Measurements from ENCODE around the gene NPPA.
"Not testable (repeated sequence)": the region's sequence is repeated elsewhere in the genome, so short reads cannot be mapped to it uniquely, and the experiment has no call there.

Gene NPPA
- total RNA-seq = 0 reads per million in 4 donors

GRCh38 chr1:11847667-11848372, at the start of gene NPPA:
NPPA (minus strand) TSS chr1:11847783; CDS start chr1:11847684, 99 bp downstream.
- DNase-seq = no peak

DNA sequence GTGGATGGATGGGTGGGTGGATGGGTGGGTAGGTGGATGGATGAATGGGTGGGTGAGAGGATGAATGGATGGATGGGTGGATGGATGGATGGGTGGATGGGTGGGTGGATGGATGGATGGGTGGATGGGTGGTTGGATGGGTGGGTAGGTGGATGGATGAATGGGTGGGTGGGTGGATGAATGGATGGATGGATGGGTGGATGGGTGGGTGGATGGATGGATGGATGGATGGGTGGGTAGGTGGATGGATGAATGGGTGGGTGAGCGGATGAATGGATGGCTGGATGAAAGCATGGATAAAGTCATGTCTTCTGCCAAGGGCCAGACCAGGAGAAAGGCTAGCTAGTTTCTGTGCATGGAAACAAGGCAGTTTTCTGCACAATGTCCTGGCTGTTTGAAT, 46.9 kb upstream of the NPPA start:
- DNase-seq = not testable (repeated sequence)

DNA sequence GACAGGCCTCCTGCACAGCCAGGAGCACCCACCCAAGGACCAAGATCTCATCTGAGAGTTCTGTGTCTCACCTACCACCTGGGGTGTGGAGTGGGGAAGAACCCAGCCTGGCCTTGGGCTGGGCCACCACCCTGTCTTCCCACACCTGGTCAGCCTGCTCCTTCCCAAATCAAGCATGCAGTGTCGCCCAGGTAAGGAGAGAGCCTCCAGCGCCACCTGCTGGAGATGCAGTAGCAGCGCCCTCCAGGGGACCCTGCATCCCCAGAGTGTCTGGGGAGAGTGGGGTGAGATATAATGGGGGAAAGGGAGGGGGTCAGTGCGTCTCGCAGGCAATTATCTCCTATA, 46.3 kb upstream of the NPPA start:
- DNase-seq = peak; percentile 36 to 65 (median 52)

DNA sequence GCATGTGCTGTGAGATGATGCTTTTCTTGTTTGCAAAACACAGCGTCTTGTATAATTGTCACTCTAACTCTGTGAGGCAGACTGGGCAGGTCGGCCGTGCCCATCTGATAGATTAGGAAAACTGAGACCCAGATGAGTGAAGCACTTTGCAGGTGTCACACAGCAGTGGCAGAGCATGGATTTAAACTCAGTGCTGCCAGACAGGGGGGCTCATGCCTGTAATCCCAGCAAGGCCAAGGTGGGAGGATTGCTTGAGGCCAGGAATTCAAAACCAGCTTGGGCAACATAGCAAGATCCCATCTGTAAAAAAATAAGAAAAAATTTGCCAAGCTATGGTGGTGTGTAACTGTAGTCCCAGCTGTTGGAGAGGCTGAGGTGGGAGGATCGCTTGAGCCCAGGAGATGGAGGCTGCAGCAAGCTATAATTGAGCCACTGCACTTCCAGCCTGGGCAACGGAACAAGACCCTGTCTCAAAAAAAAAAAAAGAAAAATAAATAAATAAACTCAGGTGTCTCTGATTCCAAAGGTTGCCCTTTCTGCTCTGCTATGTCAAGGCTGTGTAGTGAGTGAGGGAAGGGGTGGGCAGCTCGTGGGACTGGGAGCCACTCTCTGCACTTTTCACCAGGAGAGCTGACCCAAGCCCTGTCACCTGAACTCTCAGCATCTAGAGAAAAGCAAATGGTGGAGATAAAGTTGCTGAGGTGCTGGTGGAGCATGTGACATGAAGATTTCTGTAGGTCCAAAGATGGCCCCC, 44.0 kb upstream of the NPPA start:
- no peak for DNase-seq

GRCh38 chr1:11888877-11889208, 41.3 kb upstream of the NPPA start:
- DNase-seq = no peak

GRCh38 chr1:11888206-11888876, 40.8 kb upstream of the NPPA start:
- DNase-seq = no peak

DNA sequence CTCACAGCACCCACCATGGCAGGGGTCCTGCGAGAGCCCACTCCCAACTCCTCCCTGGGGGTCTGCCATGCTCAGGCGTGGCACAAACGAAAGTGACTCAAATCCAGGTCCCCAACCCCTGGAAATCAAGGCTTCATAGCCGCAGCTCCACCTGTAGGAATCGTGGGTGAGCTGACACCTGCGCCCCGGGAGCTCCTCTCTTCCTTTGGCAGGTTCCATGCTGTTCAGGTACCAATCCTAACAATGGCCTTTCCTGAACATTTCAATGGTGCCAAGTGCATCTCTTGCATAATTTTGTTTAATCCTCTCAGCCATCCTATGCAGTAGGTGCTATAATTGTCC, 40.1 kb upstream of the NPPA start:
- no peak for DNase-seq

DNA sequence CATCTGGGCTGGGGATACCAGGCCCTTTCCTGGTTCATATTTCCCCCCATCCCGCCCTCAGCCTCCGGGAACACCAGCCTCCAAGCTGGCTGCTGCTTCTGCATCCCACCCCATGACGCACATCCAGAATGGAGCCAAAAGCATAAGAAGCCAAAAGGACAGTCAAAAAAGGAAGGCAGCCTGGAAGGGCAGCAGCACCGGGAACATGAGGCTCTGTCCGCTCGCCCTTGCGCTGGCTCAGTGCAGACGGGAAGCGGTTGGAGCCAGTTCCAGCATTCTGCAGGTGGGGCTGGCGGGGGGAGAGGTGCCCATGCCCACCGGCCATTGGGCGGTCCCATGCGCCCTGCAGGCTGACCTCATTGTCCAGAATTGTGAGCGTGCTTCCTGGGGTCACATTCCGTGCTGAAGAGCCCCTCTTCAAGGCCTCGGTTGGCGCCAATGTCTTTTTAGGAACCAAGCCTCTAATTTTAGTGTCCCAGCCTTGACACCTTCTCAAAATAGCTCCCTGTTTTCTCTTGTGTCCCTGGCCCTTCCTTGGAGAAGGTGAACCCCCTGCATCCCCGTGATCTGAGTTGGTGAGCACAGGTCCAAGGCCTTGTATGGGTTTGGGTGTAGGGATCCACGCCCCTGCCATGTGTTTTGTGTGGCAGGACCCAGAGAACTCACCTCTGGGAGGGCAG, 39.5 kb upstream of the NPPA start:
- DNase-seq = no peak

DNA sequence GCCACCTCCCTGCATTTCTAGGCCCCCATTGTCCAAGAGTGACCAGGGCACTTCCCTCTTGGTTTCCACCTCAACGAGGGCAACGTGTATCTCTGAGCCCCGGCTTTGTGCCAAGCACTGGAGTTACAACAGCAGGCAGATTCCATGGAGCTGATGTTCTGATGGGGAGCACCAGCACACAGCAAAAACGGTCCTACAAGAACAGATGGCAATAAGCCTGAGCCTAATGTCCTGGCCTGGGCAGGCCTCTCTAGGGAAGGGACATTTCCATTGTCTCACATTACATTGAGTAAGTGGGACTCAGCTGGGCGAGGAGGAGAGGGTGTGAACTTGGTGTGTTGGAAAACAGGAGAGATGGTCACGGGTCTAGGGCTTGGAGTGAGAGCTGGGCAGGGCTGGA, 38.3 kb upstream of the NPPA start:
- no peak for DNase-seq

GRCh38 chr1:11882814-11883538, 35.4 kb upstream of the NPPA start:
- DNase-seq = no peak

DNA sequence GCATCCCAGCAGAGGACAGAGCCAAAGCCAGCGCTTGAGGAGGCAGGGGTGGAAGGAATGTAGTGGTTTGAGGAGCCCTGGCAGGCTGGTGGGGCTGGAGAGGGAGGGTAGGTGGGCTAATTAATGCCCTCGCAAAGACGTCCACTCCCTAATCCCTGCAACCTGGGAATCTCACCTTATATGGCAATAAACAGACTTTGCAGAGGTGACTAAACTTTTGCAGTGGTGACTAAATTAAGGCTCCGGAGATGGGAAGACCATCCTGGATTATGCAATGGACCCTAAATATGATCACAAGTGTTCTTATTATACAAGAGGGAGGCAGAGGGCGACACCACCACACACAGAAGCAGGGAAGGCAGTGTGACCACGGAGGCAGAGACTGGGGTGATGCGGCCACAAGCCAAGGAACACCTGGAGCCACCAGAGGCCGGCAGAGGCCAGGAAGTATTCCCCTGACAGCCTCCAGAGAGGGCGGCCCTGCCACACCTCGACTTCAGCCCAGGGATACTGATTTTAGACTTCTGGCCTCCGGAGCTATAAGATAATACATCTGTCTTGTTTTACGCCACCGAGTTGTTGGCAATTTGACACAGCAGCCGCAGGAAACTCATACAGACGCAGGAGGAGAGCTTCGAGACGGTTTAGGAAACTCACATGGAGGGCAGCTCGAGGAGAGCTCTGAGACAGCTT, 34.3 kb upstream of the NPPA start:
- DNase-seq = no peak

DNA sequence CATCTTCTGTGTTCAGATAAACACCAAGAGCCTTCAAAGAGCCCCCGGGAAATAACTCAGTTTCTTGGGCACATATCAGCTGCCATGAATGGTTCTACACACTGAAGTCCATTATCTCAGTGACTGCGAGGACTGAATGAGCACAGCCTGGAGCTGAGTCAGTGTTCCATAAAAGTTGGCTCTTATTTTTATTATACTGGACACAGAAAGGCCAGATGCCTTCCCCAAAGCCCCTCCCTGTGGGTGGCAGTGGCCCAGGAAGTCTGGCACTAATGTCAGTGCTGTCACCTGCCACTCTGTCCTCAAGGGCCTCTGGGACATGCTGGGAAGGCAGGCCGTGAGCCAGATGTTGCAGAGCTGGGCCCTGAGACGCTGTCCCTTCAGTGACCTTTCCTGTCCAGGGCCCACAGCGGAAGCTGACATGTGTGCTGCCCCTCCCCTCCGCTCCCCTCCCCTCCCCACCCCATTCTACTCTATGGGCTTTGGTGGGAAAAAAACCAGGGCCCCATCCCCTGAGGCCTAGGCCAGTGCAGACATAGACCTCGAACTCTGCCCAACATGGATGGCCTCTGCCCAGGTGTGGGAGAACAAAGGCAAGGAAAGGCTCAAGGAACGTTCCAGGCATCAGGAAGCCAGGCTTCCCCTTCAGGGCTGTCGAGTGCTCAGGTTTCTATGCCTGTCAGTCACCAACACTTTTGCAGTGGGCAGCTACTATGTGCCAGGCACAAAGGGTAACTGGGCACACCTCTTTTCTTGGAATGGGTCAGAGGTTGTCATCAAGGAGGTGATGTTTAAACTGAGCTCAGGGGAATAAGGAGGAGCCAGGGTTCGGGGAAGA, 33.5 kb upstream of the NPPA start:
- DNase-seq = no peak

DNA sequence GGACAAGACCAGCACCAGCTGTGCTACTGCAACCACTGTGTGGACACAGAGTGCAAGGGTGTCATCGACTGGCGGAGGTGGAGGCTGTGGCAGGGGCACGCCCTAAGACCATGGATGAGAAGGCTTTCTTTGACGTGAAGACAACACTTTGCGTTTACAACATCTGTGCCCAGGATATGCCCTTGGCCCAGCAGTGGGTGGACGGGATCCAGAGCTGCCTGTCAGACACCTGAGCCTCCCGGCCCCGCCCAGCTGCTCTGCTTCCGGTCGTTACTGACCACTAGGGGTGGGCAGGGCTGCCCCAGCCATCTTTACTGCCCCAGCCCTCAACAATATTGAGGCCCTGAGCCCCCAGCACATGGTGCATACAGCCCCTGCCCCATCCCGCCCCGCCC, 32.6 kb upstream of the NPPA start:
- DNase-seq = no peak

GRCh38 chr1:11879311-11880180, 32.0 kb upstream of the NPPA start:
- no peak for DNase-seq

DNA sequence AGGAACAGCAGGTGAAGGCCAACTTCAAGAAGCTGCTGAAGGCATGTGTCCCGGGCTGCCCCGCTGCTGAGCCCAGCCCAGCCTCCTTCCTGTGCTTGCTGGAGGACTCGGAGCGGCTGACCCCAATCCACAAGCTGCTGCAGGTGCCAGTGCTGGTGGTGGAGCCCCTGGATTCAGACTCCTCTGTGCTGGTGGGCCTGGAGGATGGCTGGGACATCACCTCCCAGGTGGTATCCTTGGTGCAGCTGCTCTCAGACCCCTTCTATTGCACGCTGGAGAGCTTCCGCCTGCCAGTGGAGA, 31.3 kb upstream of the NPPA start:
- no peak for DNase-seq

DNA sequence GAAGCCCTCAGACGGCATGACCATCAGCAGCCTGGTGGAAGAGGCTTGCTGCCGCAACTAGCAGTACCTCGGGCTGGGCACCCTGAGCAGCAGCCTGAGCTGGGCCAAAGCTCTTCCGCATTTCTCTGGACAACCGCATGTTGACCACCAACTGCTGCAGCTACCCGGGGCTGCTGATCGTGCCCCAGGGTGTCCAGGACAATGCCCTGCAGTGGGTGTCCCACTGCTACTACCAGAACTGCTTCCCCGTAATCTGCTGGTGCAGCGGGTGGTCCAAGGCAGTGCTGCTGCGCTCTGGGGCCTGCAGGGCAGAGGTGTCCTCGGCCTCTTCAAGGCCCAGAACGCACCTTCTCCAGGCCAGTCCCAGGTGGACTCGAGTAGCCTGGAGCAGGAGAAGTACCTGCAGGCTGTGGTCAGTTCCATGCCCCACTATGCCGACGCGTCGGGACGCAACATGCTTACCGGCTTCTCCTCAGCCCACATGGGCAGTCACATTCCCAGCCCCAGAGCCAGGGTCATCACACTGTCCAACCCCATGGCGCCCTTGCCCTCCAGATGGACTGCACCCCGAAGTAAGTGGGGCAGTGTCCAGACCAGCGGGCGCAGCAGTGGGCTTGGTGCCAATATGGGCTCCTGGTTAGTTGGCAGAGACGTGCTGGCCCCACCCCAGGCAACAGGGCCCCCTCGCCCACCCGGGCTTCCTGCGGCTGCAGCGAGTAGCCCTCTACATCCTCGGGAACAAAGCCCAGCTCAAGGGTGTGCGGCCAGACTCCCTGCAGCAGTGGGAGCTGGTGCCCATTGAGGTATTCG, 30.7 kb upstream of the NPPA start:
- no peak for DNase-seq

DNA sequence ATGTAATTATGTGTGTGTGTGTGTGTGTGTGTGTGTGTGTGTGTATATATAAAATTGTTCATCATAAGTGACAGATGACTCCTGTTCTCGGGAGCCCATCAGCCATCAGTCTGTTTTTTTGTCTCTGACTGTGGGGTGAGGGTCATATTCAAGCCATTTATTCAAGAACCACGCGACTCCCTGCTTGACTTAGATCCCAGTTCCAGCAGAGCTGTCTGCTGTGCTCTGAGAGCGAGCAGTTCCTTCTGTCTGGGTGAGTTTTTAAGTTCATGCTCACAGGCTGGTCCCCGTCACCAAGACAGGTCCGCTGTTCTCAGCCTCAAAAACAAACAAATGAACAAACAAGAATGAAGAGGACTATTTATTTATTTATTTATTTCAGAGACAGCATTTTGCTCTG, 29.5 kb upstream of the NPPA start:
- no peak for DNase-seq

- no peak for DNase-seq
Observed at GRCh38 chr1:11875094-11875493, 27.5 kb upstream of the NPPA start.

DNA sequence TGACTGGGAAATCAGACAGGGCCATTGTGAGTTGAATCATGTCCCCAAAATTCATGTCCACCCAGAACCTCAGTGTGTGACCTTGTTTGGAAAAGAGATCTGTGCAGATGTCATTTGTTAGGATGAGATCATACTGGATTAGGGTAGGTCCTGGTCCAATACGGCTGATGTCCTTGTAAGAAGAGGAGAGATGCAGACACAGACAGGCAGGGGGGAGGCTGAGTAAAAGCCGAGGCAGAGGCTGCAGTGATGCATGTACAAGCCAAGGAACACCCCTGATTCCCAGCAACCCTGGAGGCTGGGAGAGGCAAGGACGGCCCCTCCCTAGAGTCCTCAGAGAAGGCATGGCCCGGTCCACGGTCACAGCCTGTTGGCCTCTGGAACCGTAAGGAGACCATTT, 27.0 kb upstream of the NPPA start:
- no peak for DNase-seq

GRCh38 chr1:11874258-11874562, 26.6 kb upstream of the NPPA start:
- no peak for DNase-seq

Data from T-helper 1 cell (primary cell).